ENCODE data around the gene PPT2. TPM values are rescaled to one million over a fixed set of nuclear protein-coding genes. Genes with fewer than 3 reads are reported as not detected.

PPT2 gene, protein sequence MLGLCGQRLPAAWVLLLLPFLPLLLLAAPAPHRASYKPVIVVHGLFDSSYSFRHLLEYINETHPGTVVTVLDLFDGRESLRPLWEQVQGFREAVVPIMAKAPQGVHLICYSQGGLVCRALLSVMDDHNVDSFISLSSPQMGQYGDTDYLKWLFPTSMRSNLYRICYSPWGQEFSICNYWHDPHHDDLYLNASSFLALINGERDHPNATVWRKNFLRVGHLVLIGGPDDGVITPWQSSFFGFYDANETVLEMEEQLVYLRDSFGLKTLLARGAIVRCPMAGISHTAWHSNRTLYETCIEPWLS
- 10 to 100 TPM in 1 of 2 donors, 1 to 10 TPM in 1; 8.9 to 17.9 TPM for total RNA-seq
- polyA plus RNA-seq (ENCODE audit: insufficient read length in 6 of 6) = 10 to 100 TPM; 23.2 to 32.5 (median 28.1) TPM
- long read RNA-seq, donor 1, partial matches to known transcripts = 0 of 4 reads
- long read RNA-seq, donor 1, other reads (novel, unspliced or antisense) = 0 of 4 reads
- long read RNA-seq, donor 2, partial matches to known transcripts = 0 of 3 reads
- long read RNA-seq, donor 2, other reads (novel, unspliced or antisense) = 0 of 3 reads
- long read RNA-seq, donor 3, partial matches to known transcripts = 0 of 3 reads
- long read RNA-seq, donor 3, other reads (novel, unspliced or antisense) = 0 of 3 reads
- long read RNA-seq, donor 4, partial matches to known transcripts = 0 of 3 reads
- long read RNA-seq, donor 4, other reads (novel, unspliced or antisense) = 0 of 3 reads
- long read RNA-seq, donor 5, partial matches to known transcripts = 0 of 3 reads
- long read RNA-seq, donor 5, other reads (novel, unspliced or antisense) = 0 of 3 reads
- long read RNA-seq, donor 6, partial matches to known transcripts = 0 of 5 reads
- long read RNA-seq, donor 6, other reads (novel, unspliced or antisense) = 0 of 5 reads
- long read RNA-seq, donor 7, partial matches to known transcripts = 0 of 4 reads
- long read RNA-seq, donor 7, other reads (novel, unspliced or antisense) = 0 of 4 reads
- long read RNA-seq, donor 8, partial matches to known transcripts = 0 of 6 reads
- long read RNA-seq, donor 8, other reads (novel, unspliced or antisense) = 0 of 6 reads
- long read RNA-seq, donor 9 = 0 reads
- long read RNA-seq, donor 10, partial matches to known transcripts = 0 of 3 reads
- long read RNA-seq, donor 10, other reads (novel, unspliced or antisense) = 1 of 3 reads
- long read RNA-seq, donor 11, partial matches to known transcripts = 0 of 4 reads
- long read RNA-seq, donor 11, other reads (novel, unspliced or antisense) = 0 of 4 reads
- long read RNA-seq, donor 12, partial matches to known transcripts = 0 of 3 reads
- long read RNA-seq, donor 12, other reads (novel, unspliced or antisense) = 0 of 3 reads

GRCh38 chr6:32153564-32154513, at the start of gene PPT2:
Gene PPT2 (plus strand): TSS chr6:32154141. CDS start chr6:32154595, 454 bp downstream.
- Histone ChIP-seq H3K9me3 (no peaks in the 10 kb centered on the region), H3K4me3 (peak within 1 kb of the TSS; percentile 47 to 62), H3K36me3 (peaks cover 0 to 14% of the 10 kb centered on the region in 2 donors), H3K4me1 (peaks cover 15 to 45% of the 10 kb centered on the region in 2 donors), H3K27me3 (peaks cover 31 to 85% of the 10 kb centered on the region in 2 donors), H3K27ac (peak within 1 kb of the TSS; percentile 80 to 84)
- no peak for TF ChIP-seq CTCF (IDR thresholded peaks at IDR 0.05)
- peak; percentile 71 for ATAC-seq
- peak in 3 of 4 donors; percentile 81 to 97 (median 94) for DNase-seq
- intact Hi-C loops (cut with DNase I) = loop anchor here in 1 of 2 donors (5.0 kb wide), 1 partner anchor 37 kb away; no protein-coding TSS in a partner anchor

DNA sequence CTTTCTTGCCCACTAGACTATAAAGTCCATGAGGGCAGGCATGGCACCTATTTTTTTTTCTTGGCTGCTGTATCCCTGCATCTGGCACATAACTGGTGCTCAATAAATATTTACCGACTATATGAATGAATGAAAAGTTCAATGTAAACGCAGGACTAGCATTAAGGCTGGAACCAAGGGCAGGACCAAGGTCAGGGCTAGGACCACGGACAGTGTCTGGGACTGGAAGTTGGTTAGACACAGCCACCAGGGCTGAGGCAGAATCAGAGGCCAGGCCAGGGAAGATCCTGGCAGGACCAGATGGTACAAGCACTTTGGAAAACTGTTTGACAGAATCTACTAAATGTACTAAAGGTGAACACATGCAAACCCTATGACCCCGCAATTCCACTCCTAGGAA, 48.5 kb upstream of the PPT2 start:
- Histone ChIP-seq H3K4me1 (peaks cover 6 to 17% of the 10 kb centered on the region in 2 donors), H3K4me3 (no peak overlapping the region), H3K27me3 (peaks cover 0 to 44% of the 10 kb centered on the region in 2 donors), H3K9me3 (no peaks in the 10 kb centered on the region), H3K27ac (no peak overlapping the region), H3K36me3 (no peaks in the 10 kb centered on the region)
- no peak for TF ChIP-seq CTCF (IDR thresholded peaks at IDR 0.05)
- intact Hi-C loops (cut with DNase I) = no loop called here
- ATAC-seq (no peak), DNase-seq (no peak)

DNA sequence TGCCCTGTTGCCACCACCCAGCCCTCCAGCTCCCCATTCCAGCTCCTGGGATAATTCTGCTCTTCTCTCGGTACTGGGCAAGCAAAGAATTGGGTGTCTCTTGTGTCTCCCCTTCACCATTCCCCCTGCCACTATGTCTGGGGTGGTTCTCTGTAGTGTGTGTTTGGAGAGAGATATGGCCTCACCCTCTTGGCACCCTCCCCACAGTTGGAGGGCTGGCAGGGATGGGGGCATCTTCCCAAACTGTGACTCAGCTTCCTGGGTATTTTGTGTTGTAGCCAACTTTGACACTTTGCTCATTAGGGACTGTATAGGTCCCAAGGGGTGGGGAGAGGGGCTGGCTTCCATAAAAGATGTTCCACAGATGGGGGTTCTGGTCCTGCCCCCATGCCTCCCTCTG, 46.5 kb upstream of the PPT2 start:
- no peak for ATAC-seq
- peaks cover 6 to 34% of the 10 kb centered on the region in 2 donors for H3K4me1 ChIP-seq
- DNase-seq = no peak
- no peak for TF ChIP-seq CTCF (IDR thresholded peaks at IDR 0.05)
- H3K27me3 ChIP-seq = peaks cover 0 to 44% of the 10 kb centered on the region in 2 donors
- intact Hi-C loops (cut with DNase I) = no loop called here
- H3K36me3 ChIP-seq = peaks cover 0 to 4% of the 10 kb centered on the region in 2 donors
- H3K4me3 ChIP-seq = peak overlapping the region in 1 of 2 donors; percentile 40
- peak overlapping the region; percentile 66 to 77 for H3K27ac ChIP-seq
- H3K9me3 ChIP-seq = no peaks in the 10 kb centered on the region

DNA sequence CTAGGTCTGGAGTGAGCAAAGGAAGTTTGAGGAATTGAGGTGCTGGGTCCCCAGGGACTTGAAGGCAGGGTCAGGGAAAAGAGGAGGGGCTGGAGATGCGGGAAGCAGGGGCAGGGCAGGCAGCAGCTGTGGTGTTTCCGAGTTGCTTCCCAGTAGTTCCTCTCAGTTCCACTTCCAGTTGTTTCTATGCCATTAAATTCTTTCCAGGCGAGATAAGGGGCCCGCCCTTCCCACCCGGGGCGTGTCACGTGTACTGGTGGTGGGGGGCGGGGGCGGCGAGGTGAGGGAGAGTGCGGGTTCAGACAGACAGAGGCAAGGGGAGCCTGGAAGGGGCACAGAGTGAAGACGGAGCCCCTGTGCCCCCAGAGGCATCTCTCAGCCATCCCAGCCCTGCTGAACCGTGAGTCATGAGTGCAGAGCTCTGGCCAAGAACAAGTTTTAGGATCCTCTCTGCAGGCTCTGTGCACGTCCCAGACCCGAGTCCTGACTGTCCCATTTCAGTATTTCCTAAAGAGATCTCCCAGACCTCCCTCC, 45.8 kb upstream of the PPT2 start:
- TF ChIP-seq CTCF (IDR thresholded peaks at IDR 0.05) = no peak
- Histone ChIP-seq H3K27ac (peak overlapping the region; percentile 66 to 77), H3K36me3 (peaks cover 0 to 5% of the 10 kb centered on the region in 2 donors), H3K4me1 (peaks cover 7 to 41% of the 10 kb centered on the region in 2 donors), H3K4me3 (peak overlapping the region; percentile 21 to 40), H3K9me3 (no peaks in the 10 kb centered on the region), H3K27me3 (peaks cover 0 to 44% of the 10 kb centered on the region in 2 donors)
- peak in 1 of 4 donors; percentile 76 for DNase-seq
- intact Hi-C loops (cut with DNase I) = no loop called here
- peak; percentile 57 for ATAC-seq

Measured in left lung (tissue), 14 donors.